ENCODE data around the gene ADGRG3.
"Not testable (repeated sequence)": the region's sequence is repeated elsewhere in the genome, so short reads cannot be mapped to it uniquely, and the experiment has no call there.

The ADGRG3 gene

GRCh38 chr16:57663917-57664661 lies 4.0 kb upstream of the ADGRG3 start:
- no peak for DNase-seq (ENCODE audit: low spot score)

GRCh38 chr16:57664662-57665025 lies 3.5 kb upstream of the ADGRG3 start:
- no peak for DNase-seq (ENCODE audit: low spot score)

GRCh38 chr16:57665541-57665940 lies 2.6 kb upstream of the ADGRG3 start:
- no peak for DNase-seq (ENCODE audit: low spot score)

- no peak for DNase-seq (ENCODE audit: low spot score)
Measured at GRCh38 chr16:57666353-57667047, 1.6 kb upstream of the ADGRG3 start.

- DNase-seq (ENCODE audit: low spot score): no peak
Measured at GRCh38 chr16:57667048-57667525, 1.0 kb upstream of the ADGRG3 start.

GRCh38 chr16:57667526-57668262 lies 412 bp upstream of the ADGRG3 start:
- DNase-seq (ENCODE audit: low spot score): no peak

- no peak for DNase-seq (ENCODE audit: low spot score)
Measured at GRCh38 chr16:57668630-57669475, 747 bp downstream of the ADGRG3 start.

- DNase-seq (ENCODE audit: low spot score): no peak
Measured at GRCh38 chr16:57669476-57670162, 1.5 kb downstream of the ADGRG3 start.

- no peak for DNase-seq (ENCODE audit: low spot score)
Measured at GRCh38 chr16:57670196-57670595, 2.1 kb downstream of the ADGRG3 start.

- DNase-seq (ENCODE audit: low spot score): not testable (repeated sequence)
Measured at GRCh38 chr16:57671451-57671850, 3.3 kb downstream of the ADGRG3 start.

- DNase-seq (ENCODE audit: low spot score): no peak
Measured at GRCh38 chr16:57672416-57672815, 4.3 kb downstream of the ADGRG3 start.

GRCh38 chr16:57672824-57673223 lies 4.7 kb downstream of the ADGRG3 start:
- no peak for DNase-seq (ENCODE audit: low spot score)

- DNase-seq (ENCODE audit: low spot score): no peak
Measured at GRCh38 chr16:57675741-57676551, 7.8 kb downstream of the ADGRG3 start.

- no peak for DNase-seq (ENCODE audit: low spot score)
Measured at GRCh38 chr16:57676553-57677085, 8.5 kb downstream of the ADGRG3 start.

- DNase-seq (ENCODE audit: low spot score): no peak
Measured at GRCh38 chr16:57677622-57678369, 9.7 kb downstream of the ADGRG3 start.

GRCh38 chr16:57679016-57679415 lies 10.9 kb downstream of the ADGRG3 start:
- DNase-seq (ENCODE audit: low spot score): no peak

- DNase-seq (ENCODE audit: low spot score): no peak
Measured at GRCh38 chr16:57679767-57680482, 11.8 kb downstream of the ADGRG3 start.

- no peak for DNase-seq (ENCODE audit: low spot score)
Measured at GRCh38 chr16:57680842-57681375, 12.8 kb downstream of the ADGRG3 start.
